MCF 10A (cell line): ENCODE results near the gene AURKAIP1. TPM values are rescaled to one million over a fixed set of nuclear protein-coding genes. Genes with fewer than 3 reads are reported as not detected.

Source experiments
- BruUV-seq: library from RNA; stranded (reverse); fragments of 400-500 nt; replicated peaks from 2 replicates; lab custom pipeline; 2021; lab: Mats Ljungman, UMichigan
- CTCF ChIA-PET: fragments of 300-600 bp; sonication (Branson Sonifier 250); formaldehyde crosslinking; extraction: SDS; loops from one replicate; lab custom pipeline; 2021; ENCODE audit warnings: antibody characterized with exemption, inconsistent platforms; lab: Yijun Ruan, JAX
- POLR2A ChIA-PET: fragments of 300-600, 350-650 bp; sonication (Branson Sonifier 250); formaldehyde crosslinking; extraction: SDS; loops from one replicate; lab custom pipeline; 2020; ENCODE audit warnings: antibody characterized with exemption, inconsistent platforms; lab: Yijun Ruan, JAX
- DNase-seq: peaks from one replicate; pipeline ENCODE4 v3.0.0-alpha.2; 2018; ENCODE audit not compliant: unreplicated experiment
- H3K27ac Mint-ChIP-seq: one replicate; pipeline ENCODE4 v1.8.0; 2022; ENCODE audit warnings: mild to moderate bottlenecking, low read depth, mixed read lengths; ENCODE audit not compliant: unreplicated experiment
- H3K27me3 Mint-ChIP-seq: one replicate; pipeline ENCODE4 v1.8.0; 2022; ENCODE audit warnings: mixed read lengths; ENCODE audit not compliant: insufficient read depth, unreplicated experiment
- H3K36me3 Mint-ChIP-seq: one replicate; pipeline ENCODE4 v1.8.0; 2022; ENCODE audit warnings: mild to moderate bottlenecking, moderate library complexity, mixed read lengths; ENCODE audit not compliant: insufficient read depth, unreplicated experiment
- H3K4me1 Mint-ChIP-seq: one replicate; pipeline ENCODE4 v1.8.0; 2022; ENCODE audit warnings: mixed read lengths; ENCODE audit not compliant: insufficient read depth, unreplicated experiment
- H3K4me3 Mint-ChIP-seq: one replicate; pipeline ENCODE4 v1.8.0; 2022; ENCODE audit warnings: mild to moderate bottlenecking, moderate library complexity, mixed read lengths; ENCODE audit not compliant: unreplicated experiment
- H3K9me3 Mint-ChIP-seq: one replicate; pipeline ENCODE4 v1.8.0; 2022; ENCODE audit warnings: mixed read lengths; ENCODE audit not compliant: unreplicated experiment
- CTCF ChIP-seq: fragments of 200-600 bp; IDR thresholded peaks from one replicate; pipeline ENCODE4 v1.8.0; 2022; ENCODE audit warnings: antibody characterized with exemption, mild to moderate bottlenecking; ENCODE audit not compliant: unreplicated experiment
- intact Hi-C: fragments of 100-400 bp; cut with micrococcal nuclease; formaldehyde crosslinking; loops from 2 replicates; pipeline ENCODE4 v1.14.1; 2022
- total RNA-seq: library from RNA; stranded (reverse); gene quantifications from 2 replicates; pipeline ENCODE4 v1.2.3, GENCODE V29; 2022

AURKAIP1 gene
- total RNA-seq, 1 experiment from 2014 or later: 148 TPM

- no TSS peak for BruUV-seq
- no peak for TF ChIP-seq CTCF
- H3K27ac Mint-ChIP-seq: no peak overlapping the region
- no peaks in the 10 kb centered on the region for H3K9me3 Mint-ChIP-seq
- ChIA-PET POLR2A (interaction anchor here (2.9 kb wide), 1 partner anchor 10 kb away, joined by 19 read pairs; the partner anchor contains the start of gene TAS1R3), CTCF (interaction anchor here (1.3 kb wide), 1 partner anchor 30 kb away, joined by 6 read pairs; no protein-coding TSS in a partner anchor)
- peaks cover 6% of the 10 kb centered on the region for H3K4me1 Mint-ChIP-seq
- H3K36me3 Mint-ChIP-seq: peaks cover 51% of the 10 kb centered on the region
- intact Hi-C loops: no loop called here
- H3K27me3 Mint-ChIP-seq: no peaks in the 10 kb centered on the region
- DNase-seq: no peak
- H3K4me3 Mint-ChIP-seq: no peak overlapping the region
Measured at GRCh38 chr1:1342061-1342562, 32.9 kb downstream of the AURKAIP1 start.

GRCh38 chr1:1341549-1342021, 33.4 kb downstream of the AURKAIP1 start:
- TF ChIP-seq CTCF: no peak
- Mint-ChIP-seq H3K36me3 (peaks cover 51% of the 10 kb centered on the region), H3K27me3 (no peaks in the 10 kb centered on the region), H3K4me1 (peaks cover under 1% of the 10 kb centered on the region), H3K4me3 (no peak overlapping the region), H3K27ac (no peak overlapping the region), H3K9me3 (no peaks in the 10 kb centered on the region)
- DNase-seq: no peak
- no TSS peak for BruUV-seq
- ChIA-PET POLR2A (no interaction called here), CTCF (interaction anchor here (1.3 kb wide), 1 partner anchor 30 kb away, joined by 6 read pairs; no protein-coding TSS in a partner anchor)
- intact Hi-C loops: no loop called here

- TF ChIP-seq CTCF: no peak
- Mint-ChIP-seq H3K4me1 (no peaks in the 10 kb centered on the region), H3K27me3 (no peaks in the 10 kb centered on the region), H3K9me3 (no peaks in the 10 kb centered on the region), H3K4me3 (no peak overlapping the region), H3K27ac (no peak overlapping the region), H3K36me3 (peaks cover 51% of the 10 kb centered on the region)
- no peak for DNase-seq
- POLR2A ChIA-PET: no interaction called here
- CTCF ChIA-PET: interaction anchor here (1.3 kb wide), 1 partner anchor 31 kb away, joined by 6 read pairs; no protein-coding TSS in a partner anchor
- BruUV-seq: no TSS peak
- intact Hi-C loops: no loop called here
Measured at GRCh38 chr1:1340791-1341548, 34.0 kb downstream of the AURKAIP1 start.

GRCh38 chr1:1340185-1340584, 34.8 kb downstream of the AURKAIP1 start:
- CTCF ChIA-PET: no interaction called here
- H3K27ac Mint-ChIP-seq: no peak overlapping the region
- H3K4me1 Mint-ChIP-seq: no peaks in the 10 kb centered on the region
- POLR2A ChIA-PET: no interaction called here
- no peaks in the 10 kb centered on the region for H3K27me3 Mint-ChIP-seq
- no peaks in the 10 kb centered on the region for H3K9me3 Mint-ChIP-seq
- intact Hi-C loops: no loop called here
- TF ChIP-seq CTCF: no peak
- BruUV-seq: no TSS peak
- no peak overlapping the region for H3K4me3 Mint-ChIP-seq
- H3K36me3 Mint-ChIP-seq: peaks cover 56% of the 10 kb centered on the region
- DNase-seq: no peak
